GM19397 (cell line): ENCODE results near the gene ERCC3.
"Not testable (repeated sequence)": the region's sequence is repeated elsewhere in the genome, so short reads cannot be mapped to it uniquely, and the experiment has no call there.

Experiments
- ATAC-seq: cut with Tn5 transposase; IDR thresholded peaks from one replicate; pipeline ENCODE4 v1.9.1; 2021; ENCODE audit warnings: mild to moderate bottlenecking, moderate library complexity; ENCODE audit not compliant: unreplicated experiment

ERCC3 gene

DNA sequence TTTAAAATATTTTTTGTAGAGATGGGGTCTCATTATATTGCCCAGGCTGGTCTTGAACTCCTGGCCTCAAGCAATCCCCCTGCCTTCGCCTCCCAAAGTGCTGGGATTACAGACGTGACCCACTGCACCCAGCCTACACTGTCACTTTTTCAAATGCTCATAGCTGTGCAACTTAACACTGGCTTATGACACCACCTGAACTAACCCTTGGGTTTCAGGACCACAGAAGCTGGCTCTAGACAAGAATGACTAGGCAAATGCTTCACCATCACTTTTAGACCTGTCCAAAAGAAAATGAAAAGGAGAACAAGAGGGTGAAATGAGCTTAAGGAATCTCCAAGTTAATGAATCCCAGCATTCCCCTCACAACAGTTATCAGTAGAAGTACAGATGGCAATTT, 13.3 kb downstream of the ERCC3 start:
- ATAC-seq, result no peak

GRCh38 chr2:127279781-127280180, 14.2 kb downstream of the ERCC3 start:
- no peak for ATAC-seq

DNA sequence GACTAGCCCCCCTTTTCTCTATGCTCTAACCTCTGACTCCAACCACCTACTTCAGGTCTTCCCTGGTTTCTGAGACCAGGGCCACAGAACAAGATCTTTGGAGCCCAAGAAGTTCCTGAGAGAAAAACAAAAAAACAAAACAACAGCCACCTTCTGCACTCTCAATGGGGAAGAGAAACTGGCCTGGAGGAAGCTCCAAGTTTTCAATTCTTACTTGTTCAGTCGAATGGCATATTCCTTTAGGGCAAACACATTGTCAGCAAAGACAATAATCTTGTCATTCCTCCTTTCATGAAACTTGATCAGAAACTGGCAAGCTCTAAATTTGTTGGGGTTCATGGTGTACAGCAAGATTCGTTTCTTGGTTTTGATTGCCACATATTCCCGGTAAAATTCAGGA, 15.0 kb downstream of the ERCC3 start:
- no peak for ATAC-seq

DNA sequence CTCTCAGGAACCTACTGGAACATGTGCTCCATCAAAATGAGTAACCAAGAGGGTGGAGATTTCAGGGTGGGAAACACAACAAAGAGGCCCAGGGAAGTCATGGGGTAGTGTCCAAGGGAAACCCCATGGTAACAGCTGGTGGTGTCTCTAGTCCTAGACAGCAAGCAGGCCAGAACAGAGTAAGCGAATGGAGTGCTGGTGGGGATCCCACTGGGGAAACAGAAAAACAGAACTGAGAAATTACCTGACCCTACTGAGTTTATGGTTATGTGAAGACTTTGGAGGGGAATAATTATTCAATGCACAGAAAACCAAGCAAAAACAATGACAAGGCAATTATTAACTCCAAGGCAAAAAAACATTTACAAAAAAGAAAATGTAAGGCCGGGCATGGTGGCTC, 16.9 kb downstream of the ERCC3 start:
- ATAC-seq, result peak; percentile 73

DNA sequence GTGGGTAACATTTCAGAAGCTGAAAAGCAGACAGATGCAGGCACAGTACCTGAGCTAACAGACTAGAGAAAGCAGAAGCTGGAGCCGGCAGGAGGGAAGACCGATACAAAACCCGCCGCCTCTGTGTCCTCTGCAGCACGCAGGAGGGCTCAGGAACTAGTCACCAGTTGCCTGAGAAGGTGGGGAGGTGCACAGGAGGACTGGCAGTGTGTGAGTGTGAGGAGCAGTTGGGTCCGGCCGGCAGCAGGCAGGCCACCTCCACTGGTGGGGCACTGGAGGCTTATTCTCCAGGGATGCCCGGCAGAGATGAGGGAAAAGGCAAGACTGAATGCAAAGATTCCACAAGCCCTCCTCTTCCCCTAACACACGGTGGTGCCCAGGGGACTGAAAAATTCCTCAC, 18.2 kb downstream of the ERCC3 start:
- no peak for ATAC-seq

DNA sequence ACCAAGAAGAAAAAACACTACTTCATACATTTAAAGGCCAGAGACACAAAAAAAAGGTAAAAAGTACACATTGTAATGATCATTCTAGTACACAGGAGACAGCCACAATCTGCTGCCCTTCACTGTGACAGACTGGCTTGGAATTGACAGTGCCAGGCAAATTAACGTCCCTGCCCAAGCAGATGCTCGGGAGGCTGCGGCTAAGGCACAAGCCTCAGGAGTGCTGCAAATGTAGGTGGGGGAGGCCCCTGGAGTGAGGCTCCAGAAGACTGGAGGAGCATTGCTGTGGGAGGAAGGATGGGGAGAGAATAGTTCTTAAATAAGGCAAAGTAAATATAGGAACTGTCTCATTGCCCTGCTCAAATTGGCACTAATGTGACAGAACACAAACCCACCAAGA, 18.6 kb downstream of the ERCC3 start:
- no peak for ATAC-seq

DNA sequence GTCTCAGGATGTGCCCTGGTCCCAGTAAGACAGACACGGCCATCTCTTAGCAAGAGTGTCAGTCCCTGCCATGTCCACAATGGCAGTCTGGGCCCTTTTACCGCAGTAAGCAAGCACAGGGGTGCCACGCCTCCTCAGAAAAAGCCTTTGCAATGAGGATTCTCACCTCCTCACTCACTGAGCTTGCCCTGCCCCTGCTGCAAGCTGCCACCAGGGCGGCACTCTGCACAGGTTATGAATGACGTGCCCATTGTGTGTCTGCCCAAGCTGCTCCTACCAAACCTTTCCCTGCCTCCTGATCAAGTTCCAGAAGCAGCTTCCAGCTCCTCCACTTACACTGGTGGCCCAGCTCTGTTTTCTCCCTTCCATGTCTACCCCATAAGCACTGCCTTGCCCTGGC, 23.3 kb downstream of the ERCC3 start:
- ATAC-seq, result no peak

- no peak for ATAC-seq
Measured at GRCh38 chr2:127261804-127262406, 32.0 kb downstream of the ERCC3 start.

- ATAC-seq, result no peak
Measured at GRCh38 chr2:127259355-127259754, 34.6 kb downstream of the ERCC3 start.

DNA sequence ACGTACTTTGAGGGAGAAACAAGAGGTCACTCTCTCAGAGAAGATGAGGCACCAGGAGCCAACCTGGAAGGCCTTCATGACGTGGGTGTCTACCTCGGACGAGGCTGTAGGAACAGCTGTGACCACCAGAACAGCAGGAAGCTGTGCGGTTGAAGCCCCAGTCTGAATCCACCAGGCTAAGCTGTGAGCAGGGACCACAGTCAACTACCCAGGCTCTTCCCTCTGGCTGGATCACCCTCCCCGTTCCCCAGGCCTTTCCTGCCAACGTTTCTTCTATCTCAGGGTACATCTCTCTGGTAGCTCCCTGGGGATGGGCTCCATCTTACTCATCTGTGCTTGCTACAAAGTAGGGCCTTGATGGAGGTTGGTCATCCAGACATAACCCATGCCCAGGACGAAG, 37.1 kb downstream of the ERCC3 start:
- no peak for ATAC-seq

GRCh38 chr2:127256381-127256780, 37.6 kb downstream of the ERCC3 start:
- no peak for ATAC-seq

- no peak for ATAC-seq
Measured at GRCh38 chr2:127255721-127256120, 38.2 kb downstream of the ERCC3 start.

GRCh38 chr2:127255146-127255545, 38.8 kb downstream of the ERCC3 start:
- no peak for ATAC-seq

GRCh38 chr2:127254386-127254981, 39.5 kb downstream of the ERCC3 start:
- no peak for ATAC-seq

DNA sequence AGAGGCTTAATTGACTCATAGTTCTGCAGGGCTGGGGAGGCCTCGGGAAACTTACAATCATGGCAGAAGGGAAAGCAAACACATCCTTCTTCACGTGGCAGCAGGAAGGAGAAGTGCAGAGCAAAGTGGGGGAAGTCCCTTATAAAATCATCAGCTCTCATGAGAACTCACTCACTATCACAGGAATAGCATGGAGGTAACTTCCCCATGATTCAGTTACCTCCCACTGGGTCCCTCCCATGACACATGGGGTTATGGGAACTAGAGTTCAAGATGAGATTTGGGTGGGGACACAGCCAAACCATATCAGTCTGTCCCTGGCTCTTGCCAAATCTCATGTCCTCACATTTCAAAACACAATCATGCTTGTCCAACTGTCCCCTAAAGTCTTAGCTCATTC, 52.8 kb downstream of the ERCC3 start:
- ATAC-seq, result not testable (repeated sequence)

- ATAC-seq, result no peak
Measured at GRCh38 chr2:127239395-127239794, 54.5 kb downstream of the ERCC3 start.

DNA sequence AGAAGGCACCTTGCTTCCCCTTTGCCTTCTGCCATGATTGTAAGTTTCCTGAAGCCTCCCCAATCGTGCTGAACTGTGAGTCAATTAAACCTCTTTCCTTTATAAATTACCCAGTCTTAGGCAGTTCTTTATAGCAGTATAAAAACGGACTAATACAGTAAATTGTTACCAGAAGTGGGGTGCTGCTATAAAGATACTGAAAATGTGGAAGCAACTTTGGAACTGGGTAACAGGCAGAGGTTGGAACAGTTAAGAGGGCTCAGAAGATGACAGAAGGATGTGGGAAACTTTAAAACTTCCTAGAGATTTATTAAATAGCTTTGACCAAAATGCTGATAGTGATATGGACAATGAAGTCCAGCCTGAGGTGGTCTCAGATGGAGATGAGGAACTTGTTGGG, 56.2 kb downstream of the ERCC3 start:
- ATAC-seq, result not testable (repeated sequence)

GRCh38 chr2:127235082-127235702, 58.8 kb downstream of the ERCC3 start:
- ATAC-seq, result no peak

DNA sequence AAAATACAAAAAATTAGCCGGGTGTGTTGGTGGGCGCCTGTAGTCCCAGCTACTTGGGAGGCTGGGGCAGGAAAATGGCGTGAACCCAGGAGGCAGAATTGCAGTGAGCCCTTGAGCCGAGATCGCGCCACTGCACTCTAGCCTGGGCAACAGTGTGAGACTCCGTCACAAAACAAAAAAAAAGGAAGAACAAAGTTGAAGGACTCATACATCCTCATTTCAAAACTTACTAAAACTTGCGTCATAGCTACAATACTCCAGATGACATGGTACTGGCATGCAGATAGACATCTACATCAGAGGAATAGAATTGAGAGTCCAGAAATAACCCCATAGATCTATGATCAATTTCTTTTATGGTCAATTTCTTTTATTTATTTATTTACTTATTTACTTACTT, 60.2 kb downstream of the ERCC3 start:
- ATAC-seq, result no peak

DNA sequence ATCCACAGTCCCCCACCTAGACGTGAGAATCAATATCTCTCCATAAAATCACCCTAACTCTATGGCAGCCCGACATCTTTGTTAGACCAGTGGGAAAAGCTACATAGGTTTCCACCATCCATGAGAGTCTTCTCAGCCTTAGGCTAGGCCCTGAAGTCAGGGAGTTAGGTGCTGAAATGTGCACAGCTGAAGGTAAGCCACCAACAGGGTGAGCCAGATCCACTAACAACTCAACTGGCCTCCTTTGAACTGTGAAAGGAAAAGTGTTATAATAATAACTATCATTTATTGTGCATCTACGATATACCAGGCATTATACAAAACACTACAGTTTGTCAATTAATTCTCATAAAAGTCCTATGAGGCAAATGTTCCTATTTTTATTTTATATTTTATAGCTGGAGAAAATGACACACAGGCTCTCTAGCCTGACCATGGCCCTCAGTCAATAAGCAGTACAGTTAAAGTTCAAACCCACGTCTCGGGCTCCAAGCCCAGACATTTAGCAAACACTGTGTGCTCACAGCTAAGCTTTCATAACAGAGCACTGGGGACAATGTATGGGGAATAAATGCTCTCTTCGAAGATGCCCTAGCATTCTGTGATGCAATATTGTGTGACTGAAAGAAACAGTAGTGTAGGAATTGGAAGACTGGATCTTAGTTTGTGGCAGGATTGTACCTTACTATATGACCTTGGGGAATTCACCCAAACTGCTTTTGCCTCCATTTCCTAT, 62.6 kb downstream of the ERCC3 start:
- no peak for ATAC-seq

- no peak for ATAC-seq
Measured at GRCh38 chr2:127229555-127229954, 64.4 kb downstream of the ERCC3 start.

DNA sequence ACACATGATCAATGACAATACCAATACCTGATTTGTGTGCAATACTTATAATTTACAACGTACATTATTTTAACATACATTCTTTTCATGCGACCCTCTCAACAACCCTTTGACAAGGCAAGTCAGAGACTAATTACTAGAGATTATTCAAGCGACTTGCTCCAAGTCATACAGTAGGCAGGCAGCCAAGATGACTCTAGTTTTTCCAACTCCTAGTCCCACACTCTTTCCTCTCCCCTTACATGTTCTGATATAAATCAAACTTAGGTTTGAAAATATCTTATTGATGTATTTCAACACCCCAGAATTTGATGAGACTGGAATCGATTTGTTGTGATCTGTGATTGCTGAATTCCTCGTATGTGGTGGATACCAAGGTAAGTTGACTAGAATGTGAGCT, 65.8 kb downstream of the ERCC3 start:
- ATAC-seq, result no peak
